Rectal smooth muscle tissue (tissue), 1 donor: ENCODE results near the gene HNRNPA3.
A peak's percentile ranks its signal among the peaks of the same experiment; 100 is the strongest.

Experiments
- H3K27ac ChIP-seq: one replicate; pipeline ENCODE4 v1.7.0; 2013; ENCODE audit warnings: low read depth, low read length, inconsistent platforms
- H3K27me3 ChIP-seq: one replicate; pipeline ENCODE4 v1.7.0; 2013; ENCODE audit warnings: low read length; ENCODE audit not compliant: control insufficient read depth, insufficient read depth
- H3K36me3 ChIP-seq: one replicate; pipeline ENCODE4 v1.7.0; 2013; ENCODE audit warnings: low read length; ENCODE audit not compliant: control insufficient read depth, insufficient read depth
- H3K4me1 ChIP-seq: one replicate; pipeline ENCODE4 v1.7.0; 2013; ENCODE audit warnings: low read length; ENCODE audit not compliant: control insufficient read depth, insufficient read depth
- H3K4me3 ChIP-seq: one replicate; pipeline ENCODE4 v1.7.0; 2013; ENCODE audit warnings: low read length
- H3K9ac ChIP-seq: one replicate; pipeline ENCODE4 v1.7.0; 2013; ENCODE audit warnings: low read length

The HNRNPA3 gene

DNA sequence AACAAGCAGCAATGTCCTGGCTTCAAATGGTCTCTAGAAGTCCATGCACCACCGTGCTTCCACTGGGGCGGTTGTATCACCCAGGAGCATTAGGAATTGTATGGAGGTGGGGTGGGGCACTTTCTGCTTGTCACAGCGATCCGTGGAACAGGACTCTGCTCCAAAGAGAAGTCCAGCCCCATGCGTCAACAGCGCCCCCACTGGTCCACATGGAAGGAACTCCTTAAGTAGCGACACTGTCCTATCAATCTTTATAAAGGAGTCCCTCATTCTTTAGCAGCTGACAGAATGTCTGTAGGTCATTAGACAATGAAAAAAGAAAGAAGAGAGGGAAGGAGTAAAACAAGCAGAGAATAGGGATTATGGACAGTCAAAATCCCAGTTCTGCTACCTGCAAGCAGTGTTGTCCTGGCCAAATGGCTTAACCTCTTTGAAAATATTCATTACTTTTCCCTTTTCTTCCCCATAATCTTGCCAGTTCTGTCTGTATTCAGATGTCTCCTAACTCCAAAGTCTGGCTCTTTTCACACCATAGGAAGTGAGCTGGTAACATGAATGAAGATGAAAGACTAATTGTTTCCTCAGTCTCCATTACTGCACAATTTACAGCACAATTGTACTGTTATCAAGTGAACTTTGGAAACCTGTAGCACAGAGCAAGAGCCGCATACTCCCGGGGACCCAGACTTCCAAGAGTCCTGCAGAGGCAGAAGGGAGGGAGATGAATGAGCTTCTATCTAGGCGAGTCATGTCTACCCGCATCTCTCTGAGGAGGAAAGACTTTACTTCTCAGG lies 42.0 kb downstream of the HNRNPA3 start:
- Histone ChIP-seq H3K4me1 (peaks cover 18% of the 10 kb centered on the region), H3K27ac (no peak overlapping the region), H3K4me3 (peak overlapping the region; percentile 9), H3K36me3 (no peaks in the 10 kb centered on the region), H3K27me3 (no peaks in the 10 kb centered on the region), H3K9ac (no peak overlapping the region)

DNA sequence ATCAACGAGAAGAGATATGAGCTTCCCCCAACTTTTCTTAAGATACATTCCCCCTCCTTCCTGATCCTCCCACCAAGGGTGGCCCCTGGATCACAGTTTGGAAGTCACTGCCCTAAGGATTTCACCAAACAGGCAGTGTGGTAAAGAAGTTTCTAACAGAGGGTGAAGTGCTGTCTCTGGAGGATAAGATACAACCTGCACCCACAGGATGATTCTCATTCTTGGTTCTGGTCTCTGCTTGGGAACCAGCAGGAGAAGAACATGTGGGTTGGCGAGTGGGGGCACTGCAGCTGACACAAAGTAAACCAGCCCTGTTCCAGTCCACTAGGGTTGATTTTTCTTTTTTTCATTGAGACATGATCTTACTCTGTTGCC lies 42.6 kb downstream of the HNRNPA3 start:
- peaks cover 20% of the 10 kb centered on the region for H3K4me1 ChIP-seq
- H3K4me3 ChIP-seq: peak overlapping the region; percentile 9
- no peaks in the 10 kb centered on the region for H3K27me3 ChIP-seq
- H3K36me3 ChIP-seq: no peaks in the 10 kb centered on the region
- H3K9ac ChIP-seq: no peak overlapping the region
- no peak overlapping the region for H3K27ac ChIP-seq

DNA sequence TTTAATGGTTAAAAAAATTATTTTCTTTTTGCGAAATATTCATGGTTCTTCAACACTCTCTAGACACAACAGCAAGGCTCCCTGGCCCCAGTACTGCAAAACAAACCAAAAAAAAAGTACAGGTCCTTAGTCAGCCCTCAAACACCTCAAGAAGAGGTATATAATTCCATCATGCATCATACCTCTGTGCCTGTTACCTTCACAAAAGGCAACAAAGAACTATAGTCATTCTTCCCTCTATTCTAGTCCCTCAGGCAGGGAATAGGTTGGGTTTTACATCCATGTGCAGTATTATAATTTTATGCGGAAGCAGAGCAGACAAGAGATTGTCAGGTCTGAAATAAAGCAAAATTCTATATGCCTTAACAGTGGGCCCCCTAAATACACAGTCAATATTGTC lies 43.4 kb downstream of the HNRNPA3 start:
- H3K27ac ChIP-seq: no peak overlapping the region

DNA sequence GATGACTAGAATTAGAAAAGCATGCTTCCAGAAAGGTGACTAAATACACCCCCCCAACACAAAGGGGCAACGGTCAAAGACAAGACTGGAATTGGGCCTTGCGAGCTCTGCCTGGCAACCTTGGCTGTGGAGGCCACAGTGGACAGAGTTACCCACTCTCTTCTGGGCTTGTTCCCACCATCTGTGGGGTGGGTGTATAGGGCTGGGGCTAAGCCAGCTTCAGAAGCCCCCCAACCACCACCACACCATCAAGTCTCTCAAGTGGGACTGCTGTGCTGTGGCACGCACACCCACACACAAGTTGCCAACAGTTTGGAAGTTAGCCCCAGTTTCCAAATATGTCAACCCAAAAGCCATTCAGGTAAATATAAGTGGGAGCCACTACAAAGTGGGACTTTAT lies 44.1 kb downstream of the HNRNPA3 start:
- no peak overlapping the region for H3K4me3 ChIP-seq
- peaks cover 21% of the 10 kb centered on the region for H3K4me1 ChIP-seq
- no peaks in the 10 kb centered on the region for H3K27me3 ChIP-seq
- no peak overlapping the region for H3K27ac ChIP-seq
- H3K9ac ChIP-seq: no peak overlapping the region
- H3K36me3 ChIP-seq: no peaks in the 10 kb centered on the region

More for the DNA sequence above, 43.4 kb downstream of the HNRNPA3 start:
- H3K4me1 ChIP-seq: peaks cover 23% of the 10 kb centered on the region
- no peaks in the 10 kb centered on the region for H3K27me3 ChIP-seq
- no peak overlapping the region for H3K4me3 ChIP-seq
- no peak overlapping the region for H3K9ac ChIP-seq
- no peaks in the 10 kb centered on the region for H3K36me3 ChIP-seq

DNA sequence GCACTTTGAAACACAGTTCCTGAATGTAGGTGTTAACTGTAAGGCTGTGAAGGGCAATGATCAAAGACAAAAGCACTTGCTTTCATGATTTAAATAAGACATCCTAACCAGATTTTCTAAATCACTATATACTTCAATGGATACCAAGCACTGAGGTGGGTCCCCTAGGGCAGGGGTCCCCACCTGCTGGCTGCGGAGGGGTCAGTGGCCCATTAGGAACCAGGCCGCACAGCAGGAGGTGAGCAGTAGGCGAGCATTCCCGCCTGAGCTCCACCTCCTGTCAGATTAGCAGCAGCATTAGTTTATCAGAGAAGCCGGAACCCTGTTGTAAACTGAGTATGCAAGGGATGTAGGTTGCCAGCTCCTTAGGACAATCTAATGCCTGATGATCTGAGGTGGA lies 44.9 kb downstream of the HNRNPA3 start:
- Histone ChIP-seq H3K27ac (no peak overlapping the region), H3K36me3 (no peaks in the 10 kb centered on the region), H3K4me1 (peaks cover 21% of the 10 kb centered on the region), H3K9ac (no peak overlapping the region), H3K27me3 (no peaks in the 10 kb centered on the region), H3K4me3 (no peak overlapping the region)

DNA sequence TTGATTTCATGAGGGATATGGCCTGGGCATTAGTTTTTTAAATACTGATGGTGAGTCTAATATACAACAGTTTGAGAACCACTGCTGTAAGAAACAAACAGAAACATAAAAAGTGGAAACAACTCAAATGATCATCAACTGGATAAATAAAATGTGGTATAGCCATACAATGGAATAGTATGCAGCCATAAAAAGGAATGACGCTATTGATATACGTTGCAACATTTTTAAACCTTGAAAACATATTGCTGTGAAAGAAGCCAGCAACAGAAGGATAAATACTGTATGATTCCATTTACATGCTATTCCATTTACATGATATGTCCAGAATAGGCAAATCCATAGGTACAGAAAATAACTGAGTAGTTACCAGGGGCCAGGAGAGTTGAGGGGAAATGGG lies 45.5 kb downstream of the HNRNPA3 start:
- H3K4me3 ChIP-seq: no peak overlapping the region
- no peaks in the 10 kb centered on the region for H3K36me3 ChIP-seq
- no peak overlapping the region for H3K27ac ChIP-seq
- peaks cover 21% of the 10 kb centered on the region for H3K4me1 ChIP-seq
- no peaks in the 10 kb centered on the region for H3K27me3 ChIP-seq
- no peak overlapping the region for H3K9ac ChIP-seq

DNA sequence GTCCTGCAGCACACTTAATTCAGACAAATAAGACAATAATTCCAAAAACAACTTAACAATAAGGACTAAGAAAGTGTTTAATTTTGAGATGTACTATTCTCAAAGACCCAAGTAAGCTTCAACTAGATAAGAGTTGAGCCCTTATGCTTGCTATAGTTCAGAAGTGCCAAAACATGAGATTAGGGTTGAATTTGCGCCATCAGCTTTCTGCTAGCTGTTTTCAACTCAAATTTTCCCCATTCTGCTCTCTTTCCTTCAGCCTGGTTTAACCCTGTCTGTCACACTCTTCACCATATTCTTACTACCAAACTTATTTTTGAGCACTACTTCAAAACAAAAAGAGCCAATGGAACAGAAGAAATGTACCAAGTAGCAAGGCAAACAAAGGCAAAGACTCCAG lies 47.8 kb downstream of the HNRNPA3 start:
- H3K27ac ChIP-seq: peak overlapping the region; percentile 0
- H3K9ac ChIP-seq: no peak overlapping the region
- peak overlapping the region; percentile 10 for H3K4me3 ChIP-seq
- no peaks in the 10 kb centered on the region for H3K36me3 ChIP-seq
- peaks cover 14% of the 10 kb centered on the region for H3K4me1 ChIP-seq
- no peaks in the 10 kb centered on the region for H3K27me3 ChIP-seq

DNA sequence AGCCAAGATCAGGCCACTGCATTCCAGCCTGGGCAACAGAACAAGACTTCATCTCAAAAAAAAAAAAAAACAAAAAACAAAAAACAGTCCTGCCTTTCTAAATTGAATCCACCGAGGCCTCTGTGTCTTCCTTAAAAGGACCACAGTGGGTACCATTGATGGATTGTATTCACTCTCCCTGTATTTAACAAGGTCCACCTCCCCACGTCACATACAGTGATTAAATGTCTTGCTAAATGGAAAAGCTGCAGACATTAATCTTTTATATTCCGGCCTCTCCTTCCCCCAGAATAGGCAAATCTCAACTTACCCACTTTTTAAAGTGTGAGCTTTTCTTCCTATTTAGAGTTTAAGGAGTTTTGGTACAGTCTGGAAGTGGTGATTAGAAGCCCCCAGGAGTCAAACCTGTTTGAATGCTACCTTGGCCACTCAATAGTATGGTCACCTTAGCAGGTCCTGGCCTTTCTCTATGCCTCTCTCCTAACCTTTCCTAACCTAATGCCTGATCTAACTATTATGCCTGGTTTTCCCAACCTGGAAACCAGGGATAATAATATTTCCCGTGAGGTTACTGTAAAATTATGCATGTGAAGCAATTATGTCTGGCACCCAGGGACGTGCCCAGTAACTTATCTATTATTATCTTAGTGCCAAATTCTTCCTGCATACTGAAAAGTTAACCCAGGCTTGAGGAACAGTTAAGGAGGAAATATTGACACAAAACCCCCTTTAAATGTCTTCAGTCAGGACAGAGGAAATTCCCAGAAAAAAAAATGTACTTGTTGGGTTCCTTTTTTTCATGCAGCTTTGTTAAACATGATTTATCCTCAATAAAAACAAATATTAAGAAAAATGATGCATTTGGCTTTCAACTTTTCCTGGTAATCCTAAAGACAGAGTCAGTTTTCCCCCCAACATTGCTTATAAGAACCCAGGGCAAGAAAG lies 48.8 kb downstream of the HNRNPA3 start:
- Histone ChIP-seq H3K4me1 (peaks cover 19% of the 10 kb centered on the region), H3K27me3 (no peaks in the 10 kb centered on the region), H3K9ac (no peak overlapping the region), H3K4me3 (peak overlapping the region; percentile 91), H3K27ac (peak overlapping the region; percentile 100), H3K36me3 (no peaks in the 10 kb centered on the region)

DNA sequence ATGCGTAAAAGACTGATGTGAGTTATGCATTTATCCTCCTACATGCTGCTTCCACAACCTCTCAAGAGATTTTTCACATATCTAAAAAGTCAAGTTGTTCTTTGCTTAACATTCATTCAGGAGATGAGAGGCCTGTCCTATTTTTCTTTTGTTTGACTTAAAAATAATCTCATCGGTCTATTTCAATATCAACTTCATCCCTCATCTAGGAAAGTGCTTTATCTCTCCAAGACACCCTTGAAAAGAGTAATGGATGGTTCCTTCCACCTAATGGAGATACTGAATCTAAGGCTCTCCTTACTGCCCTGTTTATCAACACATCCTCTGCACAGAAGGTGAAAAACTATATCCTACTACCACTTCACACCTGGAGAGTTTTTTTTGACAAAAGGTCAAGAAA lies 49.5 kb downstream of the HNRNPA3 start:
- Histone ChIP-seq H3K36me3 (no peaks in the 10 kb centered on the region), H3K4me1 (peaks cover 13% of the 10 kb centered on the region), H3K9ac (no peak overlapping the region), H3K27me3 (no peaks in the 10 kb centered on the region), H3K4me3 (peak overlapping the region; percentile 91), H3K27ac (peak overlapping the region; percentile 100)

DNA sequence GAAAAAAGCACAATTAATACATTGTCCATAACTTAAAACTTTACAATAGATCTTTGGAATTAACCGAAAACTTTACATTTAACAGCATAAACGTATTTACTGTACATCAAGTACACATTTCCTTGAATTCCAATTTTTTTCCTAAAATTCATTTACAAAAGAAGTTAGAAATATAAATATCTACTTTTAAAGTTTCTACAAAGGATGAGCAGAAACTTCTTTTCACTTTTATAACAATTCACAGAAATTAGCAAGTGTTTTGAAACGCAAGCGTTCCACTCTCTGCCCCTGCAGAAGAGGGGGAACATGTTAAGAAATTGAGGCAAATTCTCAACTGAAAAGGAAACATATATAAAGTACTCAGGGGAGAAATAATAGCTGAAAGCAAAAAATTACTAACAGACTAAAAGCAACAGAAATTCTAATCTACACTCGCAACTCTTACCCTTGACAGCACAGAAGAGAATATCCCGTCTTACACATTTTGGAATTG lies 50.4 kb downstream of the HNRNPA3 start:
- peak overlapping the region; percentile 91 for H3K4me3 ChIP-seq
- peak overlapping the region; percentile 100 for H3K27ac ChIP-seq
- H3K36me3 ChIP-seq: no peaks in the 10 kb centered on the region
- H3K9ac ChIP-seq: no peak overlapping the region
- H3K4me1 ChIP-seq: peaks cover 13% of the 10 kb centered on the region
- no peaks in the 10 kb centered on the region for H3K27me3 ChIP-seq

DNA sequence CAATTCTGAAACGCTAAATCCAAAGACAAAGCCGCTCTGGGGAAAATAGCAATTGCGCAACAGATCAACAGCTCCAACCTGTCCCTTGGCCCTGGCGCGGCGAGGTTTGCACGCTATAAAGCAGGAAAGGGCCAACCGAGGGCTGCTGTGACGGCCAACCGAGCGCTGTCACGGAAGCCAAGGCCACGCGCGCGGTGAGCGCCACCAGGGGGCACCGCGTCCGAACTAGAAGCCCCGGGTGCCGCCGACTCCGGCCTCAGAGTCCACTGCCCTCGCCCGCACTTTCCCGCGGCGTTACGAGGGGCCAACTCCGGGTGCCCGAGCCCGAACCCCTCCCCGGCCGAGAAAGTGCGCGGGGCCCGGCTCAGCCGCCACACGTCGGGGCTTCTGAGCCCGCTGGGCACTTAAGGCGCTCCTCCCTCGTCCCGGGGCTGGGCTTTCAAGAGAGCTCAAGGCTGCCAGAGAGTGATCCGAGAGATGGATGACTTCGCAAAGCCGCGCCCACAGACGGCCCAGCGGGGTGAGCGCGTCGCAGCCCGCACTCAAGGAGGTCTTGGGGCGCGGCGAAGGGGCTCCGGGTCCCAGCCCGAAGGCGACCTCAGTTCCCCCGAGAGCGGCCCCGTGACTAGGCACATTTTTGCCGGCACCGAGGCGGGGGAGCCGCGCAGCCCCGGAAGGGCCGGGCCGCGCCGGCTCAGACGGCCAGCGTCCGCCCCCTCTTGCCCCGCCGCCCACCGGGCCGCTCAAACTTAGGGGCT lies 51.0 kb downstream of the HNRNPA3 start:
- H3K4me1 ChIP-seq: peaks cover 13% of the 10 kb centered on the region

DNA sequence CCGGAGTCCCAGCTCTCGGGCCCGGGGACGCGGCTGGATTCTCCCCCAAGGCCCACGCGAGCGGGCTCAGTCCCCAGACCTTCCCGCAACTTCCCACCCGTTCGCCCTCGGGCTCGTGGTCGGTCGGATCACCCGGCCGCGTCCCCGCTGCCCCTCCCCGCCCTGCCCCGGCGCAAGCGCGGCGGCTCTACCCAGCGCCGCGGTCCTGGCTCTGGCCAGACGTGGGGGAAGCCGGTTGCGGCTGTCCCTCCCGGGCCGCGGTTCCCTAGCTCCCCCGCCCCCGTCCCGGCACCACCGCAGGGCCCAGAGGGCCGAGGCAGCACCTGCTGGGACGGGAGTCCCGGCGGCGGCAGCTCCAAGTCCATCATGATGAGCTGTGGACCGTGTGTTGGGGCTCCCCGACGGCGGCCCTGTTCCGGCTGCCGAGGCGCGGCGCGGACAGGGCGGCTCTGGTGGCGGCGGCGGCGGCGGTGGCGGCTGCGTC lies 51.7 kb downstream of the HNRNPA3 start:
- peaks cover 13% of the 10 kb centered on the region for H3K4me1 ChIP-seq
- H3K27me3 ChIP-seq: no peaks in the 10 kb centered on the region
- peak overlapping the region; percentile 91 for H3K4me3 ChIP-seq
- peak overlapping the region; percentile 100 for H3K27ac ChIP-seq
- H3K36me3 ChIP-seq: no peaks in the 10 kb centered on the region
- H3K9ac ChIP-seq: peak overlapping the region; percentile 88

More for the DNA sequence above, 51.0 kb downstream of the HNRNPA3 start:
- peak overlapping the region; percentile 88 for H3K9ac ChIP-seq
- no peaks in the 10 kb centered on the region for H3K36me3 ChIP-seq
- H3K4me3 ChIP-seq: peak overlapping the region; percentile 91
- peak overlapping the region; percentile 100 for H3K27ac ChIP-seq
- H3K27me3 ChIP-seq: no peaks in the 10 kb centered on the region
